IMR-90 (cell line): ENCODE measurements around the gene SPECC1L.
"Not testable (repeated sequence)": the region's sequence is repeated elsewhere in the genome, so short reads cannot be mapped to it uniquely, and the experiment has no call there.

ENCODE experiments used
- BHLHE40 ChIP-seq: fragments of 150-350 bp; IDR thresholded peaks from 2 replicates; pipeline ENCODE4 v1.6.1; 2016; ENCODE audit warnings: mild to moderate bottlenecking, low read depth, low read length
- CEBPB ChIP-seq: IDR thresholded peaks from 2 replicates; pipeline ENCODE4 v1.6.1; 2012; ENCODE audit warnings: low read depth, low read length, improper control_type of control experiment
- FOS ChIP-seq: fragments of 150-350 bp; IDR thresholded peaks from 2 replicates; pipeline ENCODE4 v1.6.1; 2016; ENCODE audit warnings: low read depth, low read length
- MAFK ChIP-seq: IDR thresholded peaks from 2 replicates; pipeline ENCODE4 v1.6.1; 2012; ENCODE audit warnings: low read depth, low read length, improper control_type of control experiment
- MAZ ChIP-seq: IDR thresholded peaks from 2 replicates; pipeline ENCODE4 v1.6.1; 2012; ENCODE audit warnings: low read depth, mild to moderate bottlenecking, low read length, improper control_type of control experiment, moderate library complexity, borderline replicate concordance
- MXI1 ChIP-seq: IDR thresholded peaks from 2 replicates; pipeline ENCODE4 v1.6.1; 2012; ENCODE audit warnings: low read depth, mild to moderate bottlenecking, low read length, moderate library complexity, borderline replicate concordance
- POLR2A ChIP-seq: IDR thresholded peaks from 2 replicates; pipeline ENCODE4 v1.6.1; 2012; ENCODE audit warnings: mild to moderate bottlenecking, low read depth, low read length
- RAD21 ChIP-seq: IDR thresholded peaks from 2 replicates; pipeline ENCODE4 v1.6.1; 2012; ENCODE audit warnings: low read length, improper control_type of control experiment
- RCOR1 ChIP-seq: IDR thresholded peaks from 2 replicates; pipeline ENCODE4 v1.6.1; 2012; ENCODE audit warnings: mild to moderate bottlenecking, low read length, improper control_type of control experiment; ENCODE audit not compliant: insufficient replicate concordance
- RFX5 ChIP-seq: IDR thresholded peaks from 2 replicates; pipeline ENCODE4 v1.8.0; 2012; ENCODE audit warnings: low read depth, mild to moderate bottlenecking, low read length, moderate library complexity
- SMC3 ChIP-seq: fragments of 150-350 bp; IDR thresholded peaks from 2 replicates; pipeline ENCODE4 v1.6.1; 2016; ENCODE audit warnings: low read depth, mild to moderate bottlenecking, antibody characterized with exemption, low read length, moderate library complexity
- USF2 ChIP-seq: fragments of 150-350 bp; IDR thresholded peaks from 2 replicates; pipeline ENCODE4 v1.6.1; 2017; ENCODE audit warnings: mild to moderate bottlenecking, antibody characterized with exemption, low read length, low read depth
- TF ChIP-seq, protein P1 (sequence below): conservative IDR thresholded peaks from 2 replicates; pipeline ENCODE4 v1.5.1; 2012; ENCODE audit warnings: mild to moderate bottlenecking, low read depth, low read length, improper control_type of control experiment

DNA sequence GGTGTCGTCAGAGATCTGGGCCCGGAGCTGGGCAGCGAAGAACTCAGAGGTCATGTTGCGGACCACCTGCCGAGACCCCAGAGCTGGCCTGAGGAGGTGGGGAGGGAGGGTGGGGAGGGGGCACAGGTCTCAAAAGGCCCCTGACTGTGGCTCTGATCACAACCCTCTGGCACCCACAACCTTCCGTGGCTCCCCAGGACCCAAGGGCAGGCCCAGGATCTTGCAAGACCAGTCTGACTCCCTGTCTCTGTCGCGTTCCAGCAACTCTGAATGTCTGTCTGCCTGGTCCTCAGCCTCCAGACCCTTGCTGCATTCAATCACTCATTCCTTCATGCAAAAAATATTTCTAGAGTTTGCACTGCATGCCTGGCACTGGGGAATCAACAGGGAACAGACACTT lies 21.2 kb upstream of the SPECC1L start:
- TF ChIP-seq, protein P1, sequence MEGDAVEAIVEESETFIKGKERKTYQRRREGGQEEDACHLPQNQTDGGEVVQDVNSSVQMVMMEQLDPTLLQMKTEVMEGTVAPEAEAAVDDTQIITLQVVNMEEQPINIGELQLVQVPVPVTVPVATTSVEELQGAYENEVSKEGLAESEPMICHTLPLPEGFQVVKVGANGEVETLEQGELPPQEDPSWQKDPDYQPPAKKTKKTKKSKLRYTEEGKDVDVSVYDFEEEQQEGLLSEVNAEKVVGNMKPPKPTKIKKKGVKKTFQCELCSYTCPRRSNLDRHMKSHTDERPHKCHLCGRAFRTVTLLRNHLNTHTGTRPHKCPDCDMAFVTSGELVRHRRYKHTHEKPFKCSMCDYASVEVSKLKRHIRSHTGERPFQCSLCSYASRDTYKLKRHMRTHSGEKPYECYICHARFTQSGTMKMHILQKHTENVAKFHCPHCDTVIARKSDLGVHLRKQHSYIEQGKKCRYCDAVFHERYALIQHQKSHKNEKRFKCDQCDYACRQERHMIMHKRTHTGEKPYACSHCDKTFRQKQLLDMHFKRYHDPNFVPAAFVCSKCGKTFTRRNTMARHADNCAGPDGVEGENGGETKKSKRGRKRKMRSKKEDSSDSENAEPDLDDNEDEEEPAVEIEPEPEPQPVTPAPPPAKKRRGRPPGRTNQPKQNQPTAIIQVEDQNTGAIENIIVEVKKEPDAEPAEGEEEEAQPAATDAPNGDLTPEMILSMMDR: not testable (repeated sequence)
- not testable (repeated sequence) for TF ChIP-seq RAD21, MAFK, RFX5, POLR2A, RCOR1, MXI1, USF2, MAZ, FOS, BHLHE40, SMC3, CEBPB
